ENCODE measurements around the gene HELZ2.

HELZ2 gene

DNA sequence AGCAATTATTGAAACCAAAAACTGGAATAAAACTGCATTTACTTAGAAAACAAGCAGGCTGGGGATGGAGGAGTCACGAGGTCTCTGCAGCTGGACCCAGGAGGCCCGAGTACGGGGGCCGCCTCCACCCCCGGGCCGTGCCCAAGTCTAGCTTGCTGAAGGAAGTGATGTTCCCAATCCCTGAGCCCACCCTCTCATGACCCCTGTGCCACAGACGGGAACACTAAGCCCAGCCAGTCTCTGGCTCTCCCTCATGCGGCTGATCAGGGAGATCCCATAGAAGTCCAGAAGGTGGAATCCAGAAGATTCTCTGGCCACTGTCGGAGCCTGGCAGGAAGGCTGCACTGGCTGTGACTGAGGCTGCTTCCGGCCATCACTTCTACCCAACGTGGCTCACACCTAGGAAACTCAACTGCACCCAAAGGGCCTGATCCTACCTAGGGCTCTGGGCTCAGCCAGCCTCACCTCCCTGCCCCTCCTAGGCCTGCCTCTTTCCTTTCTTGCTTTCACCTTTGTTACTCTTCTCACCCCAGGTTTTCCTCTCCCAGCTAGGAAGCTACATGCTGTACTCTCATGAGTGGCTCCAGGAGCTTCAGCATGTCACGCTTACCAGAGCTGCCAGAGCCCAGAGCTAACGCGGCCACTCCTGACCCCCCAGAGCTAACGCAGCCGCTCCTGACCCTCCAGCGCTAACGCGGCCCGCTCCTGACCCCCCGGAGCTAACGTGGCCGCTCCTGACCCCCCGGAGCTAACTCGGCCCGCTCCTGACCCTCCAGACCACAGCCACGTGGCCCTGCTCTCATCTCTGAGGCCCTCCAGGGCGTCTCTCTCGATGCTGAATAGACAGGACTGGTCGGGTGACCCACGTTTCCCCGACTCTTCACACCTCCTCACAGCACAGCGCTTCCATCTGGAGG, 24.7 kb upstream of the HELZ2 start:
- DNase-seq (ENCODE audit: low read depth in 2 of 2) = no peak

- DNase-seq (ENCODE audit: low read depth in 2 of 2) = no peak
Observed at GRCh38 chr20:63597651-63598478, 23.8 kb upstream of the HELZ2 start.

- no peak for DNase-seq (ENCODE audit: low read depth in 2 of 2)
Observed at GRCh38 chr20:63596423-63596822, 22.4 kb upstream of the HELZ2 start.

- DNase-seq (ENCODE audit: low read depth in 2 of 2) = no peak
Observed at GRCh38 chr20:63595416-63596127, 21.5 kb upstream of the HELZ2 start.

DNA sequence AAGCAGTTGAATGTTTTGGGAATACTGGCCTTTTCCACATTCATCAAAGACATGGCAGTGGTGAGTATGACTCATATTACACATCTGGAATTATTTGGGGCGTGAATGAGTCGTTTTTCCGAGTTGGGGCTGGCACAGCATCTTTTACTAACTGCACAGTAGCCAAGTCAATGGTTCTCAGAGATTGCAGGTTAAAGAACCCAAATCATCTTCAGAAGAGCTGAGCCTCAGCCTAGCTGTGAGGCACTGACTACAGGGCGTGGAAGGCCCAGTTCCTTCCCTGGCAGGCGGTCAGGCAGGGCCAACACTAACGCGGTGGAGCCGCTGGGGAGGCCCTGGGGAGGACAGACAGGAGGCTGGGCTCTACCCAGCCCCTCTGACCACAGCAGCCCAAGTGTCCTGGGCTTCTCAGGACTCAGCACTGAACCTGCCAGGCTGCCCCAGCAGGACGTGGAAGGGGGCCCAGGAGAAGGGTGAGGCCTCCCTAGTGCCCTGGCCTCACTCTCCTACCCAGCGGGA, 20.1 kb upstream of the HELZ2 start:
- peak; percentile 37 for DNase-seq (ENCODE audit: low read depth in 2 of 2)

GRCh38 chr20:63592661-63593060, 18.6 kb upstream of the HELZ2 start:
- no peak for DNase-seq (ENCODE audit: low read depth in 2 of 2)

- DNase-seq (ENCODE audit: low read depth in 2 of 2) = no peak
Observed at GRCh38 chr20:63591786-63592355, 17.8 kb upstream of the HELZ2 start.

GRCh38 chr20:63591147-63591533, 17.1 kb upstream of the HELZ2 start:
- DNase-seq (ENCODE audit: low read depth in 2 of 2) = no peak

DNA sequence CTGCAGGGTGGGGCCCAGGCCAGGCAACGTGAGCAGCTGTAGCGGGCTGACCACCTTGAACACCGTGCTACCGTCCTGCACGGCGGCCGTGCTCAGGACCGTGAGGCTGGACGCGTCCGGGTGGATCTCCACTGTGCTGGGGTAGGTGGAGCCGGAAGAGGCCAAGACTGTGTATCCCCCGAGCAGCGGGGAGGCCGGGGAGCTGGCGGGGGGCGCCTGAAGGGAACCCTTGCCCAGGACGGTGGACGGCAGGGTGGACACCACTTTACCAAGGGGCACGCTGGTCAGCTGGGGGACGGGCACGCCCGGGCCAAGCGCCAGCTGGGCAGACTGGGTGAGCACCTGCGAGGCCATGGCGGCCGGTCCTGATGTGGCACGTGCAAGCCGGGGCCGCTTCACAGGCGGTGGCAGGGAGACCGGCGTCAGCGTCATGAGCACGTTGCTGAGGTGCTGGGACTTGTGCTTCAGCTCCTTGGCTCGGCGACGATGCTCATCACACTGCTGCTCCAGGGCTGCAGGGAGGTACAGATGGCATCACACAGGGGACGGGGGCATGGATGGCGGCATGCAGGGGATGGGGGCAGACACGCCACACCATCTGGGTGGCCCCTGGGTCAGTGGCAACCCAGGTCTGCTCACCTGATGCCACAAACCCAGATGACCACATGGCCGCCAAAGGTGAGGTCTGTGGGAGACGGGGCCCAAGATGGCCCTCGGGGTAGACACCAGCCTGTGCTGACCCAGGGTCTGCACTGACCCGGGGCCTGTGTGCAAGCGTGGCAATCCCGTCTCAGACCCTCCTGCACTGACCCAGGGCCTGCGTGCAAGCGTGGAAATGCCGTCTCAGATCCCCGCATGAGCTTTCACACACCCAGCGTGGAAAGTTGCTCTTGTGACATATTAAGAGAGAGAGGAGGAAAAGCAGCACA, 16.4 kb upstream of the HELZ2 start:
- no peak for DNase-seq (ENCODE audit: low read depth in 2 of 2)

GRCh38 chr20:63589261-63590217, 15.5 kb upstream of the HELZ2 start:
- DNase-seq (ENCODE audit: low read depth in 2 of 2) = no peak

- DNase-seq (ENCODE audit: low read depth in 2 of 2) = no peak
Observed at GRCh38 chr20:63588641-63589041, 14.6 kb upstream of the HELZ2 start.

DNA sequence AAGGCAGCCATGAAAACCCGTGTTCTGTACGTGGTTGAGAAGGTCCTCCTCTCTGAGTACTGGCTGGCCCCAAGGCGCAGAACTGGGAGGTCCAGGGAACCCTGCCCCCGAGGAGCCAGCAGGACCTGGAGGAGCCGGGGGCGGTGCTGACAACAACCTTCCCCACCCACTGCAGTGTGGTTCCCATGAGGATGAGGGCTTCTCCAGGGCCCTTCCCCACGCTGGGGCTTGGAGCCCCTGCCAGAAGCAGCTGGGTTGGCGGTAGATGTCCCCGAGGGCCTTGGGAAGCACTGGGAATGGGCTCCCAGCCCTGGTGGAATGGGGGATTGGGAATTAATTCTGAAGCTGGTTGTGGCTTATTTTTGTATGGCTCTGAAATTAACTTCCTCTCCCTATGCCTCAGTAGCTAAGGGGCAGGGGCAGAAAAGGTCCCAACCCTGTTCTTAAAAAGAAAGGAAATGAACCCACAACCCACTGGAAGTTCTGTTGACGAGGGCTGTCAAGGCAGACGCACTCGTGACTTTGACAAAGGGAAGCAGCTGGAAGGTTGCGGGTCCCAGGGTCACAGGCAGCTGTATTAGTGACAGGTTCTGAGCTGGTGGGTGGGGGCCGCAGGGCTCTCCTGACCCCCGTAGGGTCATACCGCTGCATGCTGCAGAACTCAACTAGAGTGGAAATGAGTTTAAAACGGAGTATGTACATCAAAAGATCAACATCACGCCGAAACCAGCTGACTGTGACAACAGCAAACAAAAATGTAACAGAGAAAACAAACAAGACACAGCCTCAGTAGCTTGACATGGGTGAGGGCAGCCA, 13.9 kb upstream of the HELZ2 start:
- DNase-seq (ENCODE audit: low read depth in 2 of 2) = no peak

DNA sequence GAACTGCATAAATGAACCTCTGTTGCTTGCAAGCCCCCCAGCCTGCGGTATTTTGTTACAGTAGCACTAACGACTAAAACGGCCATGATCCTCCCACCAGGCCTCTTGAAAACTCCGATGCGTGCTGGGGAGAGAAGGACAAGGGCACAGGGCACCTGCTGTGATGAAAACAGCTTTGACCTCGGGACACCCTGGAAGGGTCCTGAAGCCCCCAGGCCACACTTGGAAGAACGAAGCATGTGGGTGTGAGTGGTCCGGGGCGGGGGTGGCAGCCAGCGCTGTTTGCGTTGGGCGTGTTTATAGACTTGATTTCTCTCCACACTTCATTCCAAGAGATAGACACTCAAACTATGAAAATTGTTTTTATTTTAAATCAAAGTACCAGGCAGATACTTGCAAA, 13.2 kb upstream of the HELZ2 start:
- DNase-seq (ENCODE audit: low read depth in 2 of 2) = no peak

- DNase-seq (ENCODE audit: low read depth in 2 of 2) = no peak
Observed at GRCh38 chr20:63586797-63587196, 12.8 kb upstream of the HELZ2 start.

DNA sequence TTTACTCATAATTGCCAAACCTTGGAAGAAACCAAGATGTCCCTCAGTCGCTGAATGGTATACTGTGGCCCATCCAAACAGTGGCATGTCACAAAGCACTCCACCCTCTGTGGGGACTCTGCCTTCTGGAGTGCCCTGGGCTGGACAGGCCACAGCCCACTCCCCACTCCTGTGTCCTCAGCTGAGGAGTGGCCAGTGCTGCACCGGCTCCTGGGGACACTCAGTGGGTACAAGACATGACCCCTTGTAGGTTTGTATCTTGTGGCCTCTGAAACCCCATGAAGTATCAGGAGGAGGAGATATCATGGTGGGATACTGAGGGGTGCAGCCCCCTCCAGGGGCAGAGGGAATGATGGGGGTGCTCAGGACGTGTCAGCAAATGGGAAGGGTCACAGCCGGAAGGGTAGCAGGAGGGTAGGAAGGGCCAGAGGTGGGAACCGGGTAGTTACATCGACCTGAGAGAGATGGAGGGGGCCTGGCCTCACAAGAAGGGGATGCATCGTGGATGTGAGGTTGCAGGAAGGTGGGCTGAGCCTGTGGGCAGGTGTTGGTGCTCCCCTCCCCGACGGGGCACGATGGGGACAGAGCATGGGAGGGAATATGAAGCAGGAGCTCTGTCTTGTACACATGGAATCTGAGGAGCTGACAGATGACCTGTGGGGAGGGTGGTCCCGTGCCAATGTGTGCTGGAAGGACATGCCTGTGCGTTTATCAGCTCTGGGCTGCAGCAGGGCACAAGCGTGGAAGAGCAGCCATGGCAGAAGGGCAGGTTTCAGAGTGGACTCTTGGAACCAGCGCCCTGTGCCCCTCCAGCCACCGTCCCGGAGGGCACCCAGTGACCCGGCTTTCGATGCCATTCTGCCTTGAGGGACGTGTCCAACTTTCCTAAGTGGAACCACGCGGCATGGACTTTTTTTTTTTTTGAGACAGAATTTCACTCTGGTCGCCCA, 11.9 kb upstream of the HELZ2 start:
- DNase-seq (ENCODE audit: low read depth in 2 of 2) = no peak

GRCh38 chr20:63582382-63583063, 8.5 kb upstream of the HELZ2 start:
- no peak for DNase-seq (ENCODE audit: low read depth in 2 of 2)
